Keratinocyte (primary cell): Measurements from ENCODE around the gene CNGA2. TPM values are rescaled to one million over a fixed set of nuclear protein-coding genes. Genes with fewer than 3 reads are reported as not detected.

Source experiments
- DNase-seq: peaks from one replicate; pipeline ENCODE4 v3.0.0-alpha.2; 2011; ENCODE audit warnings: low read depth, missing footprints, low spot score
- FAIRE-seq: peaks from 2 replicates; lab custom pipeline; 2011; peaks lifted over from hg19 to GRCh38; lab: Jason Lieb, UNC
- H2AFZ ChIP-seq: 2 replicates; pipeline ENCODE4 v1.6.0; 2012; ENCODE audit warnings: low read length, control low read depth, inconsistent platforms; ENCODE audit not compliant: control insufficient read depth
- H3K27ac ChIP-seq: 2 replicates; pipeline ENCODE4 v1.5.1; 2011; ENCODE audit warnings: low read length; ENCODE audit not compliant: control insufficient read depth, insufficient read depth
- H3K27me3 ChIP-seq: 3 replicates; pipeline ENCODE4 v1.6.0; 2011; ENCODE audit warnings: low read length; ENCODE audit not compliant: control insufficient read depth, insufficient read depth; ENCODE audit errors: extremely low read depth
- H3K36me3 ChIP-seq, 2 experiments: 2 replicates in 1 of 2; 3 replicates in 1 of 2; pipeline ENCODE4 v1.5.1; 2011; ENCODE audit warnings: low read length in 2 of 2, mild to moderate bottlenecking in 1 of 2; ENCODE audit not compliant: control insufficient read depth in 2 of 2, insufficient read depth in 2 of 2; ENCODE audit errors: extremely low read depth in 1 of 2
- H3K4me1 ChIP-seq: 3 replicates; pipeline ENCODE4 v1.5.1; 2011; ENCODE audit warnings: low read length; ENCODE audit not compliant: control insufficient read depth, insufficient read depth; ENCODE audit errors: extremely low read depth
- H3K4me2 ChIP-seq: 3 replicates; pipeline ENCODE4 v1.6.0; 2011; ENCODE audit warnings: low read depth, low read length; ENCODE audit not compliant: control insufficient read depth, insufficient read depth; ENCODE audit errors: extremely low read depth
- H3K4me3 ChIP-seq, 3 experiments: fragments of 200-600 bp in 1 of 3; sonication (generic) in 1 of 3; 2 replicates in 2 of 3; 3 replicates in 1 of 3; pipeline ENCODE4 v1.5.1; 2011 to 2016; ENCODE audit warnings: low read length in 3 of 3, mild to moderate bottlenecking in 3 of 3, control low read depth in 2 of 3, inconsistent platforms in 1 of 3, low read depth in 1 of 3, mixed read lengths in 1 of 3, mixed run types in 1 of 3, moderate library complexity in 1 of 3; ENCODE audit not compliant: control insufficient read depth in 2 of 3, insufficient read depth in 2 of 3; ENCODE audit errors: extremely low read depth in 1 of 3
- H3K79me2 ChIP-seq: 2 replicates; pipeline ENCODE4 v1.6.0; 2012; ENCODE audit warnings: low read length; ENCODE audit not compliant: control insufficient read depth, insufficient read depth
- H3K9ac ChIP-seq: 3 replicates; pipeline ENCODE4 v1.6.0; 2011; ENCODE audit warnings: low read length; ENCODE audit not compliant: control insufficient read depth, insufficient read depth; ENCODE audit errors: extremely low read depth
- H3K9me1 ChIP-seq: 3 replicates; pipeline ENCODE4 v1.6.0; 2011; ENCODE audit warnings: low read length; ENCODE audit not compliant: control insufficient read depth, insufficient read depth; ENCODE audit errors: extremely low read depth
- H3K9me3 ChIP-seq: 2 replicates; pipeline ENCODE4 v1.5.1; 2012; ENCODE audit warnings: low read depth, low read length; ENCODE audit not compliant: control insufficient read depth
- H4K20me1 ChIP-seq: 3 replicates; pipeline ENCODE4 v1.6.0; 2011; ENCODE audit warnings: low read length; ENCODE audit not compliant: control insufficient read depth, insufficient read depth; ENCODE audit errors: extremely low read depth
- EZH2 ChIP-seq: IDR thresholded peaks from one replicate; pipeline ENCODE4 v1.6.1; 2012; ENCODE audit warnings: inconsistent platforms, mild to moderate bottlenecking, low read length, moderate library complexity
- dilution Hi-C: fragments of 300-500 bp; cut with MboI; formaldehyde crosslinking; loops from one replicate; pipeline ENCODE4 v1.7.0; 2020; ENCODE audit warnings: low sequenced_read_pairs; ENCODE audit not compliant: extremely low pct_ligation_motif_present
- polyA plus RNA-seq, 5 experiments: library from polyadenylated mRNA; depleted of rRNA in 3 of 5; stranded (reverse) in 3 of 5; stranded (forward) in 1 of 5; unstranded in 1 of 5; fragments of >200 nt; gene quantifications; 1 replicate in 1 of 5; 2 replicates in 3 of 5; 3 replicates in 1 of 5; pipeline versions ENCODE4 v1.2.1 to v1.2.3, GENCODE V29; 2011 to 2012; ENCODE audit warnings: missing spikeins in 2 of 5, low read depth in 1 of 5, low replicate concordance in 1 of 5
- TF ChIP-seq, protein P1 (sequence below), 3 experiments: IDR thresholded peaks in 1 of 3; conservative IDR thresholded peaks in 1 of 3; optimal IDR thresholded peaks in 1 of 3; 2 replicates in 2 of 3; 3 replicates in 1 of 3; pipeline versions ENCODE3 to v1.5.1; 2011; ENCODE audit warnings: low read length in 3 of 3, mild to moderate bottlenecking in 3 of 3, moderate library complexity in 2 of 3, control low read depth in 1 of 3, inconsistent platforms in 1 of 3; ENCODE audit not compliant: insufficient read depth in 2 of 3; ENCODE audit errors: extremely low read depth in 1 of 3

The CNGA2 gene
- polyA plus RNA-seq, 1 donor (not counting 4 experiments of a cell fraction or from before 2014, with no cell fraction given), result not detected

DNA sequence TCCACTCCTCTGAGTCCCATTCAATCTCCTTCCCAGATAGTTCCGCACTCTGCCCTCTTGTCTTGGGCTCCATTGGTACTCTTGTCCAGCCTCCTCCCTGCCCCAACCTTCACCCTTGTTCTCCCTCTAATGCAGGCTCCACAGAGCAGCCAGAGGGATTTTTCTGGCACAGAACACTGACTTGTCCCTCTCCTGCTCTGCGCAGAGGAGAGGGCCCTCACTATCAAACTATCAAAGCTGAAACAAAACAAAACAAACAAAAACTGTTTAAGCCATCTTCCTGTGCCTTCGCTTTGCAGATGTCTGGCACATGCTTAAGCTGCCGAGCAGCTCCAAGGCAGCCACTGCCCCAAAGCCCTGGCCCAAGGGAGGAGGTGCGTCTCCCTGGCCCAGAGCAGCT, 2.9 kb downstream of the CNGA2 start:
- no peak for FAIRE-seq
- H3K79me2 ChIP-seq, result no peaks in the 10 kb centered on the region
- H3K4me3 ChIP-seq, result no peak overlapping the region
- H4K20me1 ChIP-seq, result no peaks in the 10 kb centered on the region
- no peak for DNase-seq
- H3K4me1 ChIP-seq, result no peaks in the 10 kb centered on the region
- no peak overlapping the region for H3K9ac ChIP-seq
- H3K4me2 ChIP-seq, result no peak overlapping the region
- no peak for TF ChIP-seq EZH2
- TF ChIP-seq, protein P1, sequence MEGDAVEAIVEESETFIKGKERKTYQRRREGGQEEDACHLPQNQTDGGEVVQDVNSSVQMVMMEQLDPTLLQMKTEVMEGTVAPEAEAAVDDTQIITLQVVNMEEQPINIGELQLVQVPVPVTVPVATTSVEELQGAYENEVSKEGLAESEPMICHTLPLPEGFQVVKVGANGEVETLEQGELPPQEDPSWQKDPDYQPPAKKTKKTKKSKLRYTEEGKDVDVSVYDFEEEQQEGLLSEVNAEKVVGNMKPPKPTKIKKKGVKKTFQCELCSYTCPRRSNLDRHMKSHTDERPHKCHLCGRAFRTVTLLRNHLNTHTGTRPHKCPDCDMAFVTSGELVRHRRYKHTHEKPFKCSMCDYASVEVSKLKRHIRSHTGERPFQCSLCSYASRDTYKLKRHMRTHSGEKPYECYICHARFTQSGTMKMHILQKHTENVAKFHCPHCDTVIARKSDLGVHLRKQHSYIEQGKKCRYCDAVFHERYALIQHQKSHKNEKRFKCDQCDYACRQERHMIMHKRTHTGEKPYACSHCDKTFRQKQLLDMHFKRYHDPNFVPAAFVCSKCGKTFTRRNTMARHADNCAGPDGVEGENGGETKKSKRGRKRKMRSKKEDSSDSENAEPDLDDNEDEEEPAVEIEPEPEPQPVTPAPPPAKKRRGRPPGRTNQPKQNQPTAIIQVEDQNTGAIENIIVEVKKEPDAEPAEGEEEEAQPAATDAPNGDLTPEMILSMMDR (optimal IDR thresholded peaks at IDR 0.05 in 1 of 3, IDR thresholded peaks at IDR 0.05 in 1 of 3, conservative IDR thresholded peaks at IDR 0.05 in 1 of 3; ENCODE audit: extremely low read depth in 1 of 3, insufficient read depth in 2 of 3, low read length in 3 of 3), result no peak
- dilution Hi-C loops, result loop anchor here (25.0 kb wide), 1 partner anchor 900 kb away; the partner anchor contains the start of gene GABRQ
- no peak overlapping the region for H3K27ac ChIP-seq
- no peaks in the 10 kb centered on the region for H3K9me1 ChIP-seq
- H2AFZ ChIP-seq, result no peak overlapping the region
- H3K9me3 ChIP-seq, result no peaks in the 10 kb centered on the region
- H3K36me3 ChIP-seq, result no peaks in the 10 kb centered on the region
- peaks cover 6% of the 10 kb centered on the region for H3K27me3 ChIP-seq

DNA sequence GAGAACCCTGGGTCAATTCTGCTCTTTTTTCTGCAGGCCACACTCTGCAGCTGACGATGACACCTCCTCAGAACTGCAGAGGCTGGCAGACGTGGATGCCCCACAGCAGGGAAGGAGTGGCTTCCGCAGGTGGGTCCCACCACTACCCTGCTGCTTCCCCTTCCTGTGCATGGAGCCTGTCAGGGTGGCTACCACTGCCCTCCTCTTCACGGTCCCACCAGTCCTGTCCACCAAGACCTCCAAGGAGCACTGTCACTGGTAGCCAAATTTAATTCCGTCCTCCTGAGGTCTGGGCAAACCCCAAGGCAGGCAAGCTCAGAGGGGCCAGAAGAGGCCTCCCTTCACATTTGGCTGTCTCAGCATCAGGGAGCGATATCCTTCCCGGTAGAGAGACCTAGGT, 4.2 kb downstream of the CNGA2 start:
- no peaks in the 10 kb centered on the region for H3K9me1 ChIP-seq
- no peak overlapping the region for H2AFZ ChIP-seq
- H3K27me3 ChIP-seq, result peaks cover 6% of the 10 kb centered on the region
- DNase-seq (no peak), FAIRE-seq (no peak)
- no peak overlapping the region for H3K4me3 ChIP-seq
- H3K9me3 ChIP-seq, result no peaks in the 10 kb centered on the region
- no peaks in the 10 kb centered on the region for H4K20me1 ChIP-seq
- H3K9ac ChIP-seq, result no peak overlapping the region
- dilution Hi-C loops, result loop anchor here (25.0 kb wide), 1 partner anchor 899 kb away; the partner anchor contains the start of gene GABRQ
- H3K79me2 ChIP-seq, result no peaks in the 10 kb centered on the region
- no peak overlapping the region for H3K4me2 ChIP-seq
- TF ChIP-seq, protein P1 (optimal IDR thresholded peaks at IDR 0.05 in 1 of 3, IDR thresholded peaks at IDR 0.05 in 1 of 3, conservative IDR thresholded peaks at IDR 0.05 in 1 of 3; ENCODE audit: extremely low read depth in 1 of 3, insufficient read depth in 2 of 3, low read length in 3 of 3), result no peak
- TF ChIP-seq EZH2, result no peak
- H3K27ac ChIP-seq, result no peak overlapping the region
- H3K4me1 ChIP-seq, result no peaks in the 10 kb centered on the region
- H3K36me3 ChIP-seq, result no peaks in the 10 kb centered on the region
